HG03095 (cell line): ENCODE data around the gene UBXN2A.
"Not testable (repeated sequence)": the region's sequence is repeated elsewhere in the genome, so short reads cannot be mapped to it uniquely, and the experiment has no call there.

Experiments
- ATAC-seq: cut with Tn5 transposase; IDR thresholded peaks from one replicate; pipeline ENCODE4 v1.9.1; 2021; ENCODE audit warnings: moderate library complexity; ENCODE audit not compliant: unreplicated experiment

The UBXN2A gene

GRCh38 chr2:24043133-24043532 is 102.9 kb downstream of the UBXN2A start:
- ATAC-seq = not testable (repeated sequence)

- no peak for ATAC-seq
Measured at GRCh38 chr2:24045511-24046508, 105.5 kb downstream of the UBXN2A start.

- no peak for ATAC-seq
Measured at GRCh38 chr2:24046599-24046929, 106.3 kb downstream of the UBXN2A start.

- peak; percentile 99 for ATAC-seq
Measured at GRCh38 chr2:24046930-24047702, 106.9 kb downstream of the UBXN2A start, which contains the start of gene WDCP. TSS of gene WDCP (minus strand) at chr2:24047391. CDS start at chr2:24039494, 7,897 bp downstream.

GRCh38 chr2:24047703-24048033 is 107.4 kb downstream of the UBXN2A start:
- ATAC-seq = no peak

- ATAC-seq = no peak
Measured at GRCh38 chr2:24048769-24049484, 108.7 kb downstream of the UBXN2A start.

- ATAC-seq = no peak
Measured at GRCh38 chr2:24049485-24050021, 109.3 kb downstream of the UBXN2A start, which contains the start of gene FKBP1B. TSS of gene FKBP1B (plus strand) at chr2:24049741. CDS start at chr2:24049850, 109 bp downstream.

- ATAC-seq = no peak
Measured at GRCh38 chr2:24050041-24050979, 110.0 kb downstream of the UBXN2A start.

- no peak for ATAC-seq
Measured at GRCh38 chr2:24051833-24052232, 111.6 kb downstream of the UBXN2A start.

- no peak for ATAC-seq
Measured at GRCh38 chr2:24052951-24053350, 112.7 kb downstream of the UBXN2A start.
